GM21528 (cell line): ENCODE data around the gene HIP1.
"Not testable (repeated sequence)": the region's sequence is repeated elsewhere in the genome, so short reads cannot be mapped to it uniquely, and the experiment has no call there.

Experiments
- ATAC-seq: cut with Tn5 transposase; IDR thresholded peaks from one replicate; pipeline ENCODE4 v1.9.1; 2021; ENCODE audit warnings: mild to moderate bottlenecking, moderate library complexity; ENCODE audit not compliant: unreplicated experiment, low FRiP score

Gene HIP1

DNA sequence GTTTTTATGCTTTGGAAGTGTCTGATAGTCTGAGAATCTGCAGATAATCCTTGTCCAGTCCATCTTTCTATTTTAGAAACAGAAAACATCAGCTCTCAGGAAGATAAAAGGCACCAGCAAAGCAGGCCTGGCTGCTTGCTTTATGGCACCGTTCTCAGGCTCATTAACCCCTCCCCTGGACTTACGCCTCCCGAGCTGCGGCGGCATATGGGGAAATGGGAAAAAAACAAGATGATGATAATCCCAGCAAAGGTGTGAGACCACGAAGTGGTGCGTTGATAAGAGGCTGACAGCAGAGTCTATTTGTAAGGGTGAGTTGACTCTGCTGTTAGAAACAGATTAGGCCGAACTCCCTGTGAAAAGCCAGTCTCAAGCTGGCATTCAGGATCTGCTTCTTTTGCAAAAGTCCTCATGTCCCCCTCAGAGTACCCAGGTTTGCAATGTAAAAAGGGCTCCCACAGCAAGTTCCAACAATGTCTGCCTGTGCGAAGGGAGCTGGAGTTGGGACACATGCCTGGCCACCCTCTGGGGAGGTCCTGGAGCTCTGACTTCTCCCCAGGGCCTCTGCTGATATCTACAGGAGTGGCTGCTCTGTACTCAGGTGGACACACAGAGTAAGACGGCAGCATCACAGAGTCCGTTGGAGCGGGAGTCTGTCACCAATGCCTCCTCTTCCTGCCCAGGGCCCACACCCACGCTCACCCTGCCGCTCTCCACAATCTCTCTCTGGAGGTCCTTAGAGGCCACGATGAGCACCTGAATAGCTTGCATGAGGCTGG, 192.3 kb downstream of the HIP1 start:
- ATAC-seq, result no peak

DNA sequence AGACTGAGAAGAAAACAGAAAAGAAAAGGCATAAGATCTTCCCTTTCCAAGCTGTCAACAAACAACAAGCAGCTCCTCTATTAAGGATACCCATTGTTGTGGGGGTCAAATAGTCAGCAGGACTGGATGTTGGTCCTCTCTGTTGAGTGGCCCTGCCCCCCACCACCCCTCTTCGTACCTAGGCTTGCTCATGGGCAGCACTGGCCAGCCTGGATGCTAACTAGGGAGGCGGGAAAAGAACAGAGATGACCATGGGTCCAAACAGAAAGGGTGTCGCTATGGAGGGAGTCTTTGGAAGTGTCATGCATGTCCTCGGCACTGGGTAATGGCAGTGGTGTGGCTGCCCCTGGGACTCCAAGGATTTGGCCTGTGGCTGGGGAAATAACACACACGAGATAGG, 201.0 kb downstream of the HIP1 start:
- no peak for ATAC-seq

DNA sequence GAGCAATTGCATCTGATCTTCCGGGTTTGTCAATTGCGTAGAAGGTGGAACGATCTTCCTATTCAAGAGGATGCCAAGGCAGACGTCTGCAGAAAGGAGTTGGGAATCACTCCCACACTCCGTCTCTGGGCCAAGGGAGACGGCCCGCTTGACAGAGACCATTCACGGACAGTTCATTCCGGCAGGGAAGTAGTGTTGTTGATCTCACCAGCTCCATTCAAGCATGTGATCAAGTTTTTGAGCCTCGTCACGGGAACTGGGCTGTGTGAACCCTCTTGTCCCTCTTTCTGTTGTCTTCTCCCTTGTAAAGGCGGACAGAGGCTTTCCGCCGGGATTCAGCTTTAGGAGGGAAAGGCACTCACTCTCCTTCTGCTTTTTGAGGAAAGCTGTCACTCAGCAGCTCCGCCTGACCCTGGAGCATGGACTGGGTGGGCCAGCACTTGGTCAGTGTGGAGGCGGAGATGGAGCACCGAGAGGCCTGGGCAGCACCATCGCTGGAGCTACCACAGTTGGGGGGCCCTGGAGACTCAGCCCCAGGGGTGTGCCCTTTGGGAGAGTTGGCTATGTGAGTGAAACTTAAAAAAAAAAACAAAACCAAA, 201.7 kb downstream of the HIP1 start:
- ATAC-seq, result no peak

DNA sequence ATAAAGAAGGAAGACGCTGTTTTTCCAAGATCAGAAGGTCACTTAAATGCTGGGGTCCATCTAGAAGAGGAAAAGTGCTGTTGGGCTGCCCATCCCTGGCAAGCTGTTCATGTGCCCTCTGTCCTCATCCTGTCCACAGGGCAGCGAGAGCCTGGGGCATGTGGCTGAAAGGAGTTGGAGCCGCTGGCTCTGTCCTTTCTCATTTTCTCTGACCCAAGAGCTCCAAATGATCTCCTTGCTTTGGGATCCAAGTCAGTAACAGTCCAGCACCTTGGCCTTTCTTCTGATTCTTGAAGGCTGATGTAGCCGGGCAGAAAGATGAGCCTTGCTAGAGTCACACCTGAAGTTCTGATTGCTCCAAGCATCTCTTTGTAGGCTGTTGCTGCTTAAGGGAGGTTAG, 202.2 kb downstream of the HIP1 start:
- no peak for ATAC-seq

DNA sequence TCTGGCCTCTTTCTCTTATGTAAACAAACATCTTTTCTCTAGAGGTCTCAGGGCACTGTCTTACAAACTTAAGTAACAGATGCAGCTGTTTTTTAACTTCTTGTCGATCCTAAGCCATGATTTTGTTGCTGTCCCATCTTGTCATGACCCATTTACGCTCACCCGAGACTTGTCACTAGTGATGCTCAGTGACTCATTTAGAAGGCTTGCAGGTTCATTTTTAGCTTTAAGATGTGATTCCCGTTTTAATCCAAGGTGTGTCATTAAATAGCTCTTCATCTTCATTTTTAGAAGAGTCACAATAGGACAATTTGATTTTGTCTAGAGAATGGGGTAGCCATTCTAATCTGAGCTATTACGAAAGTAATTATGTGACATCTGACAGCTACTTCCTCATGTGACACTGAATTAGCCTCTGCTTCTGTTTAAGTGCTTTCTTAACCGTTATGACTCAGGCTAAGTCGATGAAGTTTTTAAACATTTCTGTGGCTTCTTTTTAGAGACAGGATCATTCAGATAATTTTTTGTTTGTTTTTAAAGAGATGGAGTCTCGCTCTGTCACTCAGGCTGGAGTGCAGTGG, 203.9 kb downstream of the HIP1 start:
- ATAC-seq, result no peak

DNA sequence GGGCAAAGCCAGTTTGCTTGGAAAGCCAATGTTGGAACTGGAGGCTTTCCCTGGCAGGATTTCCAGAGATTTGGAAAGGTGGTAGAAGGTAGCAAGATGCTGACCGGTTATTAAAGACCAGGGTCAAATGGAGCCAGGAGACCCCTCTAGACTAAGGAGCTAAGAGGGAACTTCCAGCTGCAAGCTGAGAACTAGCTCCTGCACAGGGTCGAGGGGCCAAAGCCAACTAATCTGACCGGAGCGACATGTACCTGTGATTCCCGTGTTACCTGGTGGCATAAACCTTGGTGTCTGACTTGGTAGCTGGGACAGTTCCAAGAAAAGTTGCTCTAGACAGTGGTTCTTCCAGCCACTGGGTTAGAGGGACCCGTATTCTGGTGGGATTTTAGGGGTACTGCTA, 204.8 kb downstream of the HIP1 start:
- ATAC-seq, result no peak

DNA sequence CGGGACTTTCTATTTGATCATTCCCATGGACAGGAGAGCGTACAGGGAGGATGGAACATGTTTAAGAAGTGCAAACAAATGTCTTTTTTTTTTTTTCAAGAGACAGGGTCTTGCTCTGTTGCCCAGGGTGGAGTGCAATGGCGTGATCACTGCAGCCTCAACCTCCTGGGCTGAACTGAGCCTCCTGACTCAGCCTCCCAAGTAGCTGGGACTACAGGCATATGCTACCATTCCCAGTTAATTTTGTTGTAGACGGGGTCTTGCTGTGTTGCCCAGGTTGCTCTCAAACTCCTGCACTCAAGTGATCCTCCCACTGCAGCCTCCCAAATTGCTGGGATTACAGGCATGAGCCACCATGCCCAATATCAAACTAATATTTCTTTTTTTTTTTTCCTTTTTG, 206.1 kb downstream of the HIP1 start:
- ATAC-seq, result no peak

DNA sequence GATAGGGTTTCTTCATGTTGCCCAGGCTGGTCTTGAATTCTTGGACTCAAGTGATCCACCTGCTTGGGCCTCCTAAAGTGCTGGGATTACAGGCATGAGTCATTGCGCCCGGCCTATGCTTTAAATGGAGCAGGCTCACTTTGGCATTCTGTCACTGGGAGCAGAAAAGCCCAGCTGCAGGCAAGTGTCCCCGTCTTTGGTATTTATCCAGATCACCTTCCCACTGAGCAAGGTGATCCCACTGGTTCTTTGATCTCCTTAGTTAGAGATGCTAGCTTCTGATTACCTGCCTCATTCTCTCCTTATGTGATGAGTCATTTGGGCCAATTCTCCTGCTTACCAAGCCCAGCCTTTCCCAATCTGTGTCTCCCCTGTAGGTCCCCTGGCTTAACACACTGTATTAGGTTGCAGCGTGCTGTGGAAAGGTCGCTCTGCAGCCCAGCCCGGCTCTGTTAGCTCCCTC, 207.4 kb downstream of the HIP1 start:
- ATAC-seq, result no peak

DNA sequence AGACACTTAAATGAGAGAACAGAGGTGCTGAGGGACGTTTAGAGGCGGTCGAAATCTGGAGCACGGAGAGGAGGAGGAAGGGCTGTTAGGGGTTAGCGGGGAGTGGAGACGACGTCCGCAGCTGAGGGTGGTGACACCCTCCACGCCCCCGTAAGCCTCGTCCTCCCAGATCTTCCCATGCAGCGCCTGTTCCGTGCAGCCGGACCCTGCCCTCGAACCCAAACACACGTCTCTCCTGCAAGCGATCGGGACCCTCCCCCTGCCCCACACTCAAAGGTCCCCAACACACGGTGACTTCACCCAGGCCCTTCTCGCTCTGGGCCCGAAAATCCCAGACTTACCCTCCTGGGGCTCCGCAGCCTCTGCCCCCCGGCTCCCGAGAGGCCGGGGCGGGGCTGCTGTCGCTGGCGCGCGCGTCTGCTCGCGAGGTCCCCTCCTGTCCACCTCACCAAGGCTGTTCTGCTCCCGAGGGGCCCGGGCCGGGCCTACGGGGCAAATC, 211.5 kb downstream of the HIP1 start:
- not testable (repeated sequence) for ATAC-seq

DNA sequence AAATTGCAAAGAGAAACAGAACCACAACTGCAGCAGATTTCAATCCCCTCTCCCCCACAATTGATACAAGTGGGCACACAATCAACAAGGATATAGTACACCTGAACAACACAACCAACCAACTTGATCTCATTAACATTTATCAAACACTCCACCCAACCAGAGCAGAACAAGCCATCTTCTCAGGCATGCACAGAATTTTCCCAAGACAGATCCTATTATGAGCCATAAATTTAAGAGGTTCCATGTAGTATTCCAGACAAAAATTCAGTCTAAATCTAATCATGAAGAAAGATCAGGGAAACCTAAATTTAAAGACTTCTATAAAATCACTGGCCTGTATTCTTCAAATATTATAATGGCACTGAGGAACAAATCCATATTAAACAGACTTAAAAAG, 217.0 kb downstream of the HIP1 start:
- not testable (repeated sequence) for ATAC-seq

DNA sequence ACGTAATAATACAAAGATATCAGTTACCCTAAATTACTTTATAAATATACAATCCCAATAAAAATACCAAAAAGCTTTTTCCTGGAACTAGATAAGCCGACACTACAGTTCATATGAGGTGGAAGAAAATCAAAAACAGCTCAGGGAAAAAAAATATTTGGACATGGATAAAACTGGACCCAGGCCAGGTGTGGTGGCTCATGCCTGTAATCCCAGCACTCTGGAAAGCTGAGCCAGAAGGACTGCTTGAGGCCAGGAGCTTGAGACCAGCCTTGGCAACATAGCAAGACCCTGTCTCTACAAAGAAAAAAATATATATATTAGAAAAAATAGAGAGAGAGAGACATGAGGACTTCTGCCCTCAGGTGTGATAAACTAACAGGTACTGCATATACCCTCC, 219.9 kb downstream of the HIP1 start:
- not testable (repeated sequence) for ATAC-seq

DNA sequence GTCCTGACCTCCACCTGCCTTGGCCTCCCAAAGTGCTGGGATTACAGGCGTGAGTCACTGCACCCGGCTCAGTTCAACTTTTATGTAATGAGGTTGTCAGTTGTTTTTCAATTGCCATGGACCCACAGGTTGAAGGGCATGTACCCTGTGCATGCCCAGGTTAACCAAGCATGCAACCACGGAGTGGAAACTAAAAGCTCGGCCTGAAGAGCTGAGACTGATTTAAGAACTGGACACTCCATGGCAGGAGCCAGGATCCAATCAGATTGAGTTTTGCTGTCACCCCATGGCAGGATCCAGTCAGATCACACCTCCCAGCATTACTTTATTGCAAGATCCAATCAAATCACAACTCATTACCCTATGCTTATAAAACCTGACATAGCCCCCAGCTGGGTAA, 229.7 kb downstream of the HIP1 start:
- ATAC-seq, result not testable (repeated sequence)

DNA sequence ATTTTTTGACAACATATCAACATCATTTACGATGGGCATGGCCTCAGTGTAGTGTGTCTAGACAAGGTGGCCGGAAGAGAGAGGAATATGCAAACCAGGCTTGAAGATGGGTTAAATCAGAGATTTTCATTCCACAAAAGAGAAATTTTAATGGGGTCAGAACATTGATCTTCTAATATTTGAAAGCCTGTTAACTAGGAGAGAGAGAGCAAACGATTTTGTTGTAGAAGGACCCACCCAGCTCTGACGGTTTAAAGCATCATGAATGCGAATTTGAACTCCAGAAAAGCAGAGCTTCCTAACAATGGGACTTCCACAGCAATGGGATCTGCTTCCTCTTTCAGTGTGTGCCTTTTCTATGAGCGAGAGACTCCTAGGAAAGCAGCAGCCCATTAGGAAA, 246.7 kb downstream of the HIP1 start, which contains the start of gene SPDYE5:
Gene SPDYE5, plus strand, starts transcription at position 301 of the 400 bp plus-strand sequence. CDS start 1,728 bp downstream, outside the sequence.
- ATAC-seq, result not testable (repeated sequence)

DNA sequence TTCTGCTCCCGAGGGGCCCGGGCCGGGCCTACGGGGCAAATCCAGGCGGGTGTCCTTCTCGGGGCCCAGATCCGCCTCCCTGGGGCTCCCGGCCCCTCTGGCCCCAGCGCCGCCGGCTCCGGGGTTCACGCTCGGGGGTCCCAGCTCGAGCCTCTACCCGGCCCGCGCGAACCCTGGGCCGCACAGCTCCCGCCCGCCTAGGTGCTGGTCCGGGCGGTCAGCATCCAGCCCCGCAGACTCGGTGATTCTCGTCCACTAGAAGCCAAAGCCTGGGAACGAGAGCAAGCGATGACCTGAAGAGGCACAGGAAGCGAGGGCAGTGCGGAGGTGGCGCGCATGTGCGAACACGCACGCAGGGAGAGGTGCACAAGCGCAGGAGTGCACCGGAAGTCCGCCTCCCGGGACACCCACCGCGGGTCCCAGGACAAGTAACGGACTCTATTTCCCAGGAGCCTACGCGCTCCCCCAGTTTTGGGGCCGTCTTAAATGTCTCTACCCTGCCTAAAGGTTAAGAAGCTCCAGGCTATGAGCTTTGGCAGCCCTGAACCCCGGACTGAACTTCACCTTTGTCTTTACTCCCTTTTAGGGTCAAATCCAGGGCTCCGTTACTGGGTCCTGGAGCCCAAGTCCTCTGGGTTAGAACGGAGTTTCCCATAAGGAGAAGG, 252.6 kb downstream of the HIP1 start, which contains the start of gene POM121C:
Gene POM121C, minus strand, starts transcription at position 321 of the 665 bp plus-strand sequence. CDS start 44,803 bp downstream, outside the sequence.
- ATAC-seq, result peak; percentile 99

DNA sequence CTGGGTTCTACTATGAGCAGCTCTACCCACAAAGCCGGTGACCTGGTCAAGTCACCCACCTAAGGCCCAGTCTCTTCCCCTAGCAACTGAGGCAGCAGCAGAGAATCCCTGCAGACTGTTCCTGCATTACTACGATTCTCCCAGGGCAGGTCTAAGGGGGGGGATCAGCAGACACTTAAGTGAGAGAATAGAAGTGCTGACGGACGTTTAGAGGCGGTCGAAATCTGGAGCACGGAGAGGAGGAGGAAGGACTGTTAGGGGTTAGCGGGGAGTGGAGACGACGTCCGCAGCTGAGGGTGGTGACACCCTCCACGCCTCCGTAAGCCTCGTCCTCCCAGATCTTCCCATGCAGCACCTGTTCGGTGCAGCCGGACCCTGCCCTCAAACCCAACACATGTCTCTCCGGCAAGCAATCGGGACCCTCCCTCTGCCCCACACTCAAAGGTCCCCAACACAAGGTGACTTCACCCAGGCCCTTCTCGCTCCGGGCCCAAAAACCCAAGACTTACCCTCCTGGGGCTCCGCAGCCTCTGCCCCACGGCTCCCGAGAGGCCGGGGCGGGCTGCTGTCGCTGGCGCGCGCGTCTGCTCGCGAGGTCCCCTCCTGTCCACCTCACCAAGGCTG, 253.3 kb downstream of the HIP1 start:
- not testable (repeated sequence) for ATAC-seq
